GM19372 (cell line): ENCODE results near the gene SIDT2.

ENCODE experiments used
- ATAC-seq: cut with Tn5 transposase; IDR thresholded peaks from one replicate; pipeline ENCODE4 v1.9.1; 2021; ENCODE audit warnings: mild to moderate bottlenecking, low read depth, moderate library complexity; ENCODE audit not compliant: unreplicated experiment

SIDT2 gene

GRCh38 chr11:117187799-117188481 lies 9.4 kb downstream of the SIDT2 start:
- ATAC-seq, result no peak

GRCh38 chr11:117188620-117189081 lies 10.1 kb downstream of the SIDT2 start:
- ATAC-seq, result no peak

- no peak for ATAC-seq
Observed at GRCh38 chr11:117189191-117189940, 10.8 kb downstream of the SIDT2 start.

- ATAC-seq, result no peak
Observed at GRCh38 chr11:117189941-117190544, 11.5 kb downstream of the SIDT2 start.

- no peak for ATAC-seq
Observed at GRCh38 chr11:117191680-117192400, 13.3 kb downstream of the SIDT2 start.

- no peak for ATAC-seq
Observed at GRCh38 chr11:117192401-117192875, 13.9 kb downstream of the SIDT2 start.

- ATAC-seq, result no peak
Observed at GRCh38 chr11:117193130-117194020, 14.8 kb downstream of the SIDT2 start.

- ATAC-seq, result no peak
Observed at GRCh38 chr11:117194267-117194666, 15.7 kb downstream of the SIDT2 start.

- ATAC-seq, result no peak
Observed at GRCh38 chr11:117195258-117195657, 16.7 kb downstream of the SIDT2 start.

GRCh38 chr11:117195761-117196160 lies 17.2 kb downstream of the SIDT2 start:
- ATAC-seq, result no peak

GRCh38 chr11:117197006-117197405 lies 18.5 kb downstream of the SIDT2 start:
- ATAC-seq, result no peak

- ATAC-seq, result no peak
Observed at GRCh38 chr11:117197516-117198456, 19.2 kb downstream of the SIDT2 start.

- no peak for ATAC-seq
Observed at GRCh38 chr11:117198613-117199012, 20.1 kb downstream of the SIDT2 start.

GRCh38 chr11:117199053-117199915 lies 20.7 kb downstream of the SIDT2 start, which contains the start of gene TAGLN:
Gene TAGLN (plus strand): TSS chr11:117199370. CDS start chr11:117203014, 3,644 bp downstream.
- ATAC-seq, result no peak

- no peak for ATAC-seq
Observed at GRCh38 chr11:117199916-117200812, 21.6 kb downstream of the SIDT2 start.

- ATAC-seq, result no peak
Observed at GRCh38 chr11:117200813-117201657, 22.5 kb downstream of the SIDT2 start.
